Activated T-cell treated with anti-CD3 and anti-CD28 coated beads for 48 hours (primary cell): Measurements from ENCODE around the gene GRAP.

Source experiments
- DNase-seq: peaks from one replicate; pipeline ENCODE4 v3.0.0-alpha.2; 2020; ENCODE audit warnings: low read depth

The GRAP gene

DNA sequence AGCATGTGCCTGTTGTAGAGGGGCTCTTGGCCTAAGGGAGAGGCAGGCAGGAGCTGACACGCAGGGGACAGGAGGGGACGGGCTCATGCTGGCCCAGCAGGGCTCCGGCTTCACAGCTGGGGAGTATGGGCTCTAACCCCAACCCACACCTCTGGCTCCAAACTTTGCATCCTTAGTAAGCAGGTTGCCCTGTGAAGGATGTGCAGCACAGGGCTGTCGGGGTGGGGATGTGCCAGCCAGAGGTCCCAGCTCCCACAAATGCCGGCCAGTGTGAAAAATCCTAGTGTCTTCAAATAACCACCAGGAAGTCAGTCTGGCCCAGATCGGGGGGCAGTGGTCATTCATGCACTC is 28.2 kb downstream of the GRAP start:
- DNase-seq = no peak

DNA sequence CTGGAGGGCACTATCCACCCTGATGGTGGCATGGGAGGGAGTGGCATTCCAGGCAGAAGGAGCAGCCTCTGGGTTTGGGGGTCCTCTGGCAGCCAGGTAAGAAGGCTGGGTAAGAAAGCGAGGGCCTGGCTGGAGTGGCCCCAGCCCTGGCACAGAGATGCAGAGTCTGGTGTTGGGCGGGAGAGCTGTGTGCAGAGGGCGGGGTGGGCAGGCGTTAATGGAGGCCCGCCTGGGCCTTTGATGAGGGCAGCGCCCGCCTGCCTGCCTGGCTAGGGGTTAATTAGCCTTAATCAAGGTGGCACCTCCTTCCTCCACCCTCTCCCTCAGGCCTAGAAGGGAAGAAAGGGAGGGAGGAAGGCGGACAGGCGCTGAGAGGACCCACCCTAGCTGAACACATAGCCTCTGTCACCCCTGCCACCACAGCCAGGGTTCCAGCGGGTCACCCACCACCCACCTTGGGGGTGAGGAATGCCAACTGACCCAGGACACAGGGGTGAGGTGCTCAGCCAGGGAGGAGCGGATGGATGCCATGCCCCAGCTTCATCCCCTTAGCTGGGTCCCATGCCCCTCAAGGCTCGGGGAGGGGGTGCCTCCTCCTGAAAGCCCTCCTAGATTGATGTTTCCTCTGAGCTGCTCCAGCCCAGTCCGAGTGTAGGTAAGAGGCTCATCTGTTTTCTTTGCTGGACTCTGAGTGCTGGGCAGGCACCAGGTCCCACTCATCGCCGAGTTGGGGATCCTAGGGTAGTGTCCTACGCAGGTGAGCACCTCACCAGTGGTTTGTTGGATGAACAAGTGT is 28.8 kb downstream of the GRAP start:
- no peak for DNase-seq

DNA sequence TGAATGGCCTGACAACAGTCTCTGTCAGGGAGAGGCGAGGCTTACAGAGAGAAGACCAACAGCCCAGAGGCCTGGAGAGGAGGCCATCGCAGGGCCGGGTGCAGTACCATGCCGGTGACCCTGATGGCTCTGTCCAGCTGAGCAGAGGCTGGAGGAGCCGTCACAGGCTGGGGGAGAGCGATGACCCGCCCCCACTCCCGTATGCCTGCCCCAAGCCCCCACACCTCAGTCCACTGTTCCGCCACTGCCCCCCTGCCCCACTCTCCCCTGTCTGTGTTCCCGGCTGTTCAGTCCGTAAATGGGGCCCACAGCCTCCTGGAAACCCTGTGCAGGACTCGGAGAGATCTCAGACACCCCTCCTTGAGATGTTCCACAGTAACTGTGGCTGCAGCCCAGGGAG is 29.4 kb downstream of the GRAP start:
- DNase-seq = no peak

DNA sequence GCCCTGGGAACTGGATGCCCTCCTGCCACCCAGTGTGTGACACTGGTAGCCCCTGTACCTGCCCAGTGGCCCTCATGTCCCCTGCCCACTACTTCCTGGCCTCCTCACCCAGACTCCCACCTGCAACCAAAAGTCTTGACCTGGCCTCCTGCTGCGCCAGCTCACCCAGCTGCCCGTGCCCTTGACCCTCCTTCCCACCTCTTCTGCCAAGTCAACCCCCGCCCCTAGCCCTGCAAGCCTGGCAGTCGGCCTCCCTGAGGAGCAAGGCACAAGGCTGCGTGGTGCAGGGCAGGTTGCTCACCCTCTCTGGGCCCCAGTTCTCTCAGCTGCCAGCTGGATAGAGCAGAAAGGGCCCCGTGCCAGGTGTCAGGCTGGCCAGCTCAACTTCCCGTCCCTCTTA is 29.9 kb downstream of the GRAP start:
- no peak for DNase-seq

DNA sequence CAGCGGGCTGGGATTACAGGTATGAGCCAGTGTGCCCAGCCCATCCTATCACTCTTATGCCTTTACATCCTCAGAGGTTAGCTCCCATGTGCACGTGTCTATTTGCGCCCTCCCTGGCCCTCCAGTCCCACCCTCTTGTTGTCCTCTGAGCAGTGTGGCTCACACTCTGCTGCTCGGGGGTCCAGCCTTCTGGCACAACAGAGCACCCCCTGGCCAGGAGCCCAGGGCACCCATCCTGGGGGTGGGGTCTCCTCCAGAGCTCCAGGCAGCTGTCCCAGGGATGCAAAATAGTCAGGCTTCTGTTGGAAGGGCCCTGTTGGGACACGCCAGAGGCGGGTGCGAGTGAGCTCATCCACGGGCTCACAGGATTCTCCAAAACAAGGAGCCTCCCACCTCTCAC is 30.5 kb downstream of the GRAP start:
- no peak for DNase-seq

DNA sequence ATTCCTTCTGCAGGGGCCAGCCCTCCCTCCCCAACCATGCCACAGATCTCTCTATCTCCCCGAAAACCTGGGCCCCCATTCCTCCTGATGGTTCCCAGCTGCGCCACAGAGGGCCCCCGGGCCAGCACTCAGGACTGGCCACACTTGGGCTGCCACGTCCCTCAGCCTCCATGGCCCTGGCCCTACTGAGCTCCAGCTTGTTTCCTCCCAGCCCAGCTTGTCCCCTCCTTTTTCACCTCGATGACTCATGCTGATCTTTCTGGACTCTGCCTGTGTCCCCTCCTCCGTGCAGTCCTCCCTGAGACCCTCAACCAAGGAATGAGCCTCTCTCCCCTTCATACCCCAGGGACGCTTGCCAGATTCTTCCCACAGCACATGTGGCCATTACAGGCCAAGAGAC is 31.3 kb downstream of the GRAP start:
- DNase-seq = no peak

- DNase-seq = no peak
Measured at GRCh38 chr17:19014628-19015215, 32.0 kb downstream of the GRAP start.

DNA sequence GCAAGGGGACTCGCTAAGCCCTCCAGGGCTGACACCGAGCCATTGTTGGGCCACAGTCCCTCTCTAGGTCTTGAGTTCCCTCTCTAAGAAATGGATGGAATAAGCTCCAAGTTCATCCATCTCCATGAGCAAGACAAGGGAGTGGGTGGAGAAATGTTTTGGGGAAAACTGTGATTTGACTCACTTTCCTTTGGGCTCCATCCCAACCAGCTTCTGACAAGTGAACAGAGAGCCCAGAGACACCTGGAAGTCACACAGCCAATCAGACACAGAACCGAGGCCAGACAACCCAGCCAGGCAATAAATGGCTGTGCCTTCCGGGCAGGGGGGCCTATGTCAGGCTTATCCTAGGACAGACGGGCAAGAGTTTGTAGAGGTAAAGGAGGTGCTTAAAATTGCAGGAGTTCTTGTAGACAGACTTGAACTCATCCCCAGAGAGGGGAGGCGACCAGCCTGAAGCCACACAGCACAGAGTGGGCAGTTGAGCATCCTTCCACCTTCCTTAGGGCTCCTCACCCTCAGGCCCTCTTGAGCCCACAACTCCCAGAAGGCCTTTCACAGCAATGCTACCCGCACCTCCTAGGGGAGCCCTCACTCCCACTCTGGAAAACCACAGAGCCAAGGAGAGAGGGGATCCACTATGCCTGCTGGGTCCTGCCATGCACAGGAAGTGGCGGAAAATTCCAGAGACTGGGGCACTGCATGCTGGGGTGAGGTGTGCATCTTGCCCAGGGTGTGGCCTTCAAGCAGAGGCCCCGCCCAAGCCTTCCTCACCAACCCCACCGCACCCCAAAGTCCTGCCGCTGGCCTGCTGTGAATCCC is 32.7 kb downstream of the GRAP start:
- DNase-seq = no peak

DNA sequence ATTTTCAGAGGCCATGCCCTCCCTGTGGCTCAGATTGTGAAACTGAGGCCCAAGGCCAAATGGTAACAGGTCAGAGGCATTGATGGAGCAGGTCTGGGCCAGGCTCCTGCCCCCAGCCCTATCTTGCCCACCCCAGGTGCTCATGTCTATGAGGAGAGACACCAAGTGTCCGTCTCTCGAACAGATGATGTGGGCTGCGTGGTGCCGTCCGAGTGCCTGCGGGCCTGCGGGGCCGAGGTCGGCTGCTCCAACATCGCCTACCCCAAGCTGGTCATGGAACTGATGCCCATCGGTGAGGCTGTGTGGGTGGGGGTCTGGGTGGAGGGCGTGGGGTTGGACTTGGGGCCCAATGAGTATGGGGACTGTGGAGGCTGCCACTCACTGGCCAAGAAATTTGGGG is 33.5 kb downstream of the GRAP start:
- DNase-seq = no peak

DNA sequence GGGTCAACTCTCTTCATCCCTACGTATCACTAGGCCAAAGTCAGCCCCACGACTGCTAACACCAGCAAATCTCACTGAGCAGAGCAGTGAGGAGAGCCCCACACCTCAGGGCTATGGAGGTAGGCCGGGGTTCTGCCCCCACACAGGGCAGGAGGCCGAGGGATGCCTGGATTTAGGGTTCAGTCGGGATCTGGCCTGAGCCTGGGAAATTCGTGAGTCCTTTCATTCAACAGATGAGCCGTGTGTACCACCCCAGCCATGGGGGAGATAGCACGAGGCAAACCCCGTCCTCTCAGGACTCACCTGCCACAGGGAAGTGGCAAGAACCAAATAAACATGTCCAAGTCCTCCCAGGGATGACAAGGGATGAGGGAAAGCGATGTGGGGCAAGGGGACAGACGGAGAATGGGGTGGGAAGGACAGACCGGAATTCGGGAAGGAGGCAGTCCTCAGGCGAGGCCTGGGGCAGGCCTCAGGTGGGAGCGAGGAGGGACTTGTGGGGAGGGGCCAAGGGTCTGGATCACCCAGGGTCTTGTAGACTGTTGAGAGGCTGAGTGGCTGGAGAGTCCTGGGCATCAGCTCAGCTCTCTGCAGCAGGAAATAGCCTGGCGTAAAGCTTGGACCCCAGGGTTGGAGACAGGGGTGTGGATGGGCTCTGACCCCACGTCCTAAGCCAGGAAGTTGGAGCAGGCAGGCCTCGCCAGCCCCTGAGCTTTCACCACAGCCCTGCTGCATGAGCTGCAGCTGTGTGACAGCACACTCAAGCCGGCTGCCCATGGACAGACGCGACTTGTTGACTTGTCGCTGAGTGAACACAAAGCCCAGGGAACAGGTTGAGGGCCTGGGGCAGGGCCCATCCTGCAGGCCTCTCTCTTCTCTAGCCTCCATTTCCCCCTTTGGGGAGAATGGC is 34.3 kb downstream of the GRAP start:
- DNase-seq = no peak

GRCh38 chr17:19011581-19011980 is 35.2 kb downstream of the GRAP start:
- DNase-seq = no peak

DNA sequence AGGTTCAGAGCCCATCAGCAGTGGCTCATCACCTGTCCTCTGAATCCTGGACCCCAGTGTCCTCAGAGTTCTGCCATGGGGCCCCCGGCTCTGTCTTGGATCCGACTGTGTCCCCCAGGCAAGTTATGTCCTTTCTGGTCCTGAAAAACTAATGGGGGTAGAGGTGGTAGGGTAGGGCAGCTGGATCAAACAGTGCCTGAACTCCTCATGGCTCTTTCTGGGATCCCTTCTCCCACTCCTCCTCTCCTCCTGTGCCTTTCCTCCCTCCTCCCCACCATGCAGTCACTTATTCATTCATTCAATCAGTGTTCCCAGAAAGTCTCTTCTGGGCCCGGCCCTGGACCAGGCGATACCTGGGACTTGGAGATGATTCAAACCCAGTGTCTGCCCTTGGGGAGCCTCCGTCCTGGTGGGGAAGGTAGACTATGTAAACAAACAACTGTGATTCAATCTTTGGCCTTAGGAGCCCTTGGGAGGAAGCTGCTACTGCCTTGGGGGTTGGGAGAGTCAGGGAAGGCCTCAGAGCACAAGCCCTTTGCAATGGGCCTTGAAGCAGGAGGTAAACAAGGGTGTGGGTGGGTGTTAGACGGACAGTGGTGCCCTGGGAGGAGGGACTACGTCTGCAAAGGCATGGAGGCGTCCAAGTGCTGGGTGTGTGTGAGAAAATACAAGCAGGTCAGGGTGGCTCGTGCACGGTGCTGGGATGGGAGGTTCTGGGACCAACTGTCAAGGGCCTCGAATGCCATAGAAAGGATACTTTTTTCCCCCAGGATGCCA is 35.8 kb downstream of the GRAP start:
- no peak for DNase-seq

DNA sequence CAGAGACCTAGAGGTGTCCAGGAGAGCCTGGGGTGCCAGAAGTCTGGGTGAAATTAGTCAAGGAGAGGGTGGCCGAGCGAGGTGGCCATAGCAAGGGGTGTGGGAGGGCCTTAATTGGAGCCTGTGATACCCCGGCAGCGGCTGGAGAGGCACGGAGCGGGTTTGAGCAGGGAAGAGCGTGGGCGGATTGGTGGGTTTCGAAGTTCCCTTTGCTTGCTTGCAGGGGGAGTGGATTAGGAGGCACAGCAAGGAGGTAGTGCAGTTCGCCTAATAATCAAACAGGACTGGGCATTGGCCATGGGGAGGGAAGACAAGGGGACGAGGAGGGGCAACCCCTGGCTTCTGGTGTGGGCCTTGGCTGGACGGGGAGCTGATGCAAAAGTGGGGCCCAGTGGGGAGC is 36.8 kb downstream of the GRAP start:
- DNase-seq = no peak

GRCh38 chr17:19006698-19007097 is 40.1 kb downstream of the GRAP start:
- no peak for DNase-seq

DNA sequence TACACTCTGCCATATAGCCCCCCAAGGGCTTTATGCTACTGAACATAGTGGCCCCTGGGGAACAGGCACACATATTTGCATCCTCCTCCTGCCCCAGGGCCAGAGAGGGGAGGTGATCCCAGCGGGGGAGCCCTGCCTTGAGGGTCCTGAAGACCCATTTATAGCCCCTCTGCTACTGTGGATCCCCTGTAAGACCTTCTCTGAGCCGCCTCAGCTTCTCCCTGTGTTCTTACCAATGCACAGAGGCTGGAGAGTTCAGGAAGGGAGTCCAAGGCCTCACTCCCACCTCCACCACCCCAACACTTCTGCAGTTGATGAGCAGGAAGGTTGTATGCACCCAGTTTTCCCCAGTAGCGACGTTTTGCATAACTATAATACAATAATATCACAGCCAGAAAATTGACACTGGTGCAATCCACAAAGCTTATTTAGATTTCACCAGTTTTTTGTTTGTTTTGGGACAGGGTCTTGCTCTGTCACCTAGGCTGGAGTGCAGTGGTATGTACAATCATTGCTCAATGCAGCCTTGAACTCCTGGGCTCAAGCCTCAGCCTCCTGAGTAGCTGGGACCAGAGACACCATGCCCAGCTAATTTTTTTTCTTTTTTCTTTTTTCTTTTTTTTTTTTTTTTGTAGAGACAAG is 40.8 kb downstream of the GRAP start:
- no peak for DNase-seq

DNA sequence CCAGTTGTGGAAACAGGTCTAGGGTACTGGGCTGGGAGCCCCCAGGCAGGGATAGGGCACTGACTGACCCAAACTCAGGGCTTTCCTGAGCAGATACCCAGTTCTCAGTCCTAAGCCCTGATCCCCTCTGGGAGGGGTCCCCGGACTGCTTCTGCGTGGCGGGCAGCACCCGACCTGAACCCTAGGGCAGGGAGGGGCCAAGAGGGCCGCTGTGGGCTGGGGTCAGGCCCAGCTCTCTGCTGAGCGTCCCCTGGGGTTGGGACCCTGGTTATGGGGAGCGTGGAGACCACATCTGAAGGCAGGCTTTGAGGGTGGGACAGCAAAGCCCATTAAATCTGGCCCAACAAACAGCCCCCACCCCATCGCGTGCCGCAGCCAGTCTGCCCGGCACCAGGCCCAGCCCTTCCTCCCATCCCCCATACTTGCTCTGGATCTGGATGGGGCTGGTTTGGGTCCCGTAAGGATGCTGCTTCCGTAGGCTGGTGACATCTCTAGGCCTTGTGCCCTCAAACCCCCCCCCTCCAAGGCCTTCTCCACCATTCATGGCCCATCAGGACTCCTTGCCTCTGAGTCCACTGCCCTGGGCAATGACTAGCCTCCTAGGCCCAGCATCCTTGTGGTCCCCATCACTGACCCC is 41.5 kb downstream of the GRAP start:
- DNase-seq = no peak

DNA sequence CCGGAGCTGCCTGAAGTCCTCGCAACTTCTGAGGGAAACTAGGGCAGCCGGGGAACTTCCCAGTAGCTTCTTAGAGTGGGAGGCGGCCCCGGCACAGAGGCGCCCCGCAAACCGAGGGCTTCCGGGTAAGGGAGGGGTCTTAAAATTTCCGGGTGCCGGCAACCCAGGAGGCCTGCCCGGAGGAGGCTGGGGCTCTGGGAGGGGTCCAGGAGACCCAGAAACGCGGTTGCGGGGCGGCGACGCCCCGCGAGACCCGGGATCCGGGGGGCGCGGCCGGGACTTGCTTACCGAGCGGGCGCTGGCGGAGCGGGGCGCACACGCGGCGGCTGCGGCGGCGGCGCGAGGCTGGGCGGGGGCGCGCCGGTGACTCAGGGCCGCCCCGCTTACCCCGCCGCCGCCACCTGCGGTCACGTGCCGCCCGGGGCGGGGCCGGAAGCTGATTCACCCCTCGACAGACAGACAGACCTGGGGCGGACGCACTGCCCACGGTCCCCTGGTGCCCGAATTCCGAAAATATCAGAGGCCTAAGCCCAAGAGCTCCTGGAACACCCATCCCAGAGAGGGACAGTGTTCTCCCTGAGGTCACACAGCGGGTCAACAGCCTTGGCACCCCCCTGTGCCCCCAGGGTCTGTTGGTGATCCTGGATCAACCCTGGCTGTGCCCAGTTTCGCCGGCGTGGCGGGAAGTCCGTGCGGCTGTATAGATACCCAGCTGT is 42.2 kb downstream of the GRAP start, which contains the start of gene FAM83G:
TSS of gene FAM83G (minus strand) at position 344 of the 716 bp plus-strand sequence. CDS start 723 bp downstream, outside the sequence.
- peak; percentile 88 for DNase-seq

DNA sequence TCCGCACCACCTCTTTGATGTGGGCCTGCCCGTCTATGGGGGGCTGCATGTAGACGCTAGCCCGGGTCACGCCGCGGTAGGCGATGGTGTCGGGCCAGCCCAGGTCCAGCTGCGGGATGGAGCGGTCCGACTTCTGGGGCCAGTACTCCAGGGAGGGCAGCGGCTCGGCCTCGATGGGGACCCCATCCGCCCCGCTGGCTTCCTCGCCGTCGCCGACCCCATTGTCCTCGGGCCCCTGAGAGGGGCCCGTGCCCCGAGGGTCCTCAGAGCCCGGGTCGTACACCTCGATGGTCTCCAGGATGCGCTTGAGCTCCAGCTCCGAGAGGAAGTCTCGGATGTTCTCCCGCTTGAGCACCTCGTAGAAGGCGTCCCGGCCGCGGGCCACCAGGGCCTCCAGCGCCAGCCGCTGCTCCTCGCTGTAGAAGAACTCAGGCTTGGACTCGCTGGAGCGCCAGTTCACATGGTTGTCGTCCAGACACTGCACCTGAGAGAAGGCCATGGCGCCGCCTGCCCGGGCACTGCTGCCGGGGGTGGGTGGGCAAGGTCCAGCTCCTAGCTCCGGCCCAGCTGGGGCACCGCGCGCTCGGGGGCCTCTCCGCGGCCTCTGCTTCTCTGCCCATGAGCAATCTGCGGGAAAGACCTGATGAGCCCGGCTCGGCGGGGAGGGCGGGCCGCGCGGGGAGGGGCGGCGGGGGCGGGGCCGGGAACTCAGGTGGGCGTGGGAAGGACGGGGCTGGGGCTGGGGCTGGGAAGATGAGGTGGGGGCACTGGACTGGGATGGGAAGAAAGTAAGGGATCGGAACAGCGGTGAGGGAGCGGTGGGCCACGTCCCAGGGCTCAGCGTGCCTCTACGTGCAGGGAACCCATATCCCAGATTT is 43.0 kb downstream of the GRAP start:
- DNase-seq = peak; percentile 42
